Upper lobe of left lung (tissue), 4 donors: ENCODE results near the gene SLC1A7.

ENCODE experiments used
- CTCF ChIP-seq, 6 experiments: fragments of 450-650 bp in 4 of 6; fragments of 200-600 bp in 2 of 6; sonication (generic) in 2 of 6; IDR thresholded peaks; one replicate each; pipeline ENCODE4 v1.5.1; 2016 to 2019; ENCODE audit warnings: antibody characterized with exemption in 6 of 6
- POLR2AphosphoS5 ChIP-seq, 2 donors: sonication (generic); formaldehyde crosslinking; IDR thresholded peaks; one replicate each; pipeline ENCODE4 v1.5.1; 2017; ENCODE audit warnings: antibody characterized with exemption in 2 of 2

GRCh38 chr1:53092659-53093450, 49.6 kb downstream of the SLC1A7 start:
- TF ChIP-seq CTCF (IDR thresholded peaks at IDR 0.05) (no peak), POLR2AphosphoS5 (IDR thresholded peaks at IDR 0.05) (no peak)
